HepG2 (cell line): ENCODE results near the gene VAMP2. TPM values are rescaled to one million over a fixed set of nuclear protein-coding genes. Genes with fewer than 3 reads are reported as not detected.

Experiments used
- ARID2 ChIP-seq: sonication (generic); formaldehyde crosslinking; IDR thresholded peaks from 2 replicates; pipeline ENCODE4 v1.8.1; 2022; ENCODE audit warnings: mild to moderate bottlenecking, missing genetic modification reagents, borderline replicate concordance
- CC2D1A ChIP-seq: sonication (generic); formaldehyde crosslinking; IDR thresholded peaks from 2 replicates; pipeline ENCODE4 v1.8.1; 2023; ENCODE audit warnings: mild to moderate bottlenecking, missing genetic modification reagents
- E2F1 ChIP-seq: sonication (generic); formaldehyde crosslinking; IDR thresholded peaks from 2 replicates; pipeline ENCODE4 v1.5.0; 2020; ENCODE audit warnings: missing genetic modification reagents
- GATAD1 ChIP-seq: IDR thresholded peaks from 2 replicates; pipeline ENCODE4 v1.6.1; 2016; ENCODE audit warnings: missing genetic modification reagents, missing compliant biosample characterization
- HNRNPLL ChIP-seq: fragments of 200-400 bp; formaldehyde crosslinking; IDR thresholded peaks from 2 replicates; pipeline ENCODE4 v1.6.1; 2017; ENCODE audit warnings: mild to moderate bottlenecking, low read depth, low read length; ENCODE audit not compliant: poor library complexity, severe bottlenecking
- HOXA3 ChIP-seq: sonication (generic); formaldehyde crosslinking; IDR thresholded peaks from 2 replicates; pipeline ENCODE4 v1.5.0; 2020; ENCODE audit warnings: missing genetic modification reagents
- IRX3 ChIP-seq: sonication (generic); formaldehyde crosslinking; IDR thresholded peaks from 2 replicates; pipeline ENCODE4 v1.8.1; 2023; ENCODE audit warnings: mild to moderate bottlenecking, low read depth, missing genetic modification reagents, borderline replicate concordance
- KLF11 ChIP-seq: IDR thresholded peaks from 2 replicates; pipeline ENCODE4 v1.6.1; 2016; ENCODE audit warnings: missing compliant biosample characterization
- SNAPC4 ChIP-seq: sonication (generic); formaldehyde crosslinking; IDR thresholded peaks from 2 replicates; pipeline ENCODE4 v1.4.0; 2020; ENCODE audit warnings: mild to moderate bottlenecking, missing genetic modification reagents
- ZFX ChIP-seq: sonication (generic); formaldehyde crosslinking; IDR thresholded peaks from 2 replicates; pipeline ENCODE4 v1.4.0; 2020; ENCODE audit warnings: mild to moderate bottlenecking, low read depth, missing genetic modification reagents, moderate library complexity
- ZNF317 ChIP-seq: sonication (generic); formaldehyde crosslinking; IDR thresholded peaks from 2 replicates; pipeline ENCODE4 v1.5.0; 2020; ENCODE audit warnings: mild to moderate bottlenecking, missing genetic modification reagents
- ZNF574 ChIP-seq: sonication (generic); formaldehyde crosslinking; IDR thresholded peaks from 2 replicates; pipeline ENCODE4 v1.4.0; 2020; ENCODE audit warnings: missing genetic modification reagents
- ZNF609 ChIP-seq: sonication (generic); formaldehyde crosslinking; IDR thresholded peaks from 2 replicates; pipeline ENCODE4 v1.4.0; 2020; ENCODE audit warnings: mild to moderate bottlenecking, missing genetic modification reagents, borderline replicate concordance
- polyA plus RNA-seq, 8 experiments: library from polyadenylated mRNA; depleted of rRNA in 3 of 8; stranded (reverse) in 7 of 8; unstranded in 1 of 8; fragments of >200 nt; fragmentation: Illumina TruSeq in 4 of 8; extraction: Trizol in 4 of 8; gene quantifications; 2 replicates each; pipeline versions ENCODE4 v1.2.1 to v1.2.3, GENCODE V29; 2011 to 2016; ENCODE audit warnings: low read depth in 4 of 8, missing spikeins in 1 of 8, mixed read lengths in 1 of 8; ENCODE audit not compliant: insufficient read depth in 1 of 8
- total RNA-seq, 5 experiments: library from RNA; depleted of rRNA; stranded (reverse); fragments of >200 nt; fragmentation: Illumina TruSeq; extraction: Trizol; gene quantifications; 2 replicates each; pipeline ENCODE4 v1.2.3, GENCODE V29; 2016; ENCODE audit warnings: low read depth in 1 of 5

The VAMP2 gene
- total and polyA plus RNA-seq, 2 of the 13 experiments (the other 11 are each of a cell fraction or from before 2014, with no cell fraction given), result 3.9 to 17.2 TPM

GRCh38 chr17:8187517-8188262 is 24.9 kb upstream of the VAMP2 start (continued):
- TF ChIP-seq ZNF609 (CRISPR knock-in tag) (peak; percentile 70; the same call in 1 of the 2 replicates), HOXA3 (peak; percentile 60; the same call in 1 of the 2 replicates), KLF11 (CRISPR knock-in tag) (0 out of 2 replicates have a peak, but pooled peaks have one; percentile 52), SNAPC4 (no peak), CC2D1A (CRISPR knock-in tag) (0 out of 2 replicates have a peak, but pooled peaks have one; percentile 61), ZFX (CRISPR knock-in tag) (peak; percentile 17), ZNF317 (CRISPR knock-in tag) (peak; percentile 5; the same call in 1 of the 2 replicates), ZNF574 (CRISPR knock-in tag) (peak; percentile 52; the same call in 1 of the 2 replicates), ARID2 (CRISPR knock-in tag) (0 out of 2 replicates have a peak, but pooled peaks have one; percentile 27), HNRNPLL (peak; percentile 32), E2F1 (peak; percentile 76; the same call in 1 of the 2 replicates), GATAD1 (CRISPR knock-in tag) (peak; percentile 55), IRX3 (no peak)
